GM12878 (cell line): ENCODE measurements around the gene GARNL3. TPM values are rescaled to one million over a fixed set of nuclear protein-coding genes. Genes with fewer than 3 reads are reported as not detected.

Experiments
- E2F8 ChIP-seq: fragments of 450-650 bp; IDR thresholded peaks from 2 replicates; pipeline ENCODE4 v1.6.1; 2018; ENCODE audit warnings: mild to moderate bottlenecking, low read depth, moderate library complexity; ENCODE audit not compliant: partially characterized antibody
- ETV6 ChIP-seq, 2 experiments: fragments of 450-650 bp in 1 of 2; IDR thresholded peaks in 1 of 2; conservative IDR thresholded peaks in 1 of 2; 2 replicates each; pipeline ENCODE4 v1.6.1; 2014; ENCODE audit warnings: antibody characterized with exemption in 1 of 2, borderline replicate concordance in 1 of 2, low read depth in 1 of 2, mild to moderate bottlenecking in 1 of 2, moderate library complexity in 1 of 2
- FOS ChIP-seq: IDR thresholded peaks from 3 replicates; pipeline ENCODE4 v1.6.1; 2011; ENCODE audit warnings: borderline replicate concordance; ENCODE audit not compliant: insufficient read length; ENCODE audit errors: extremely low read depth
- HDGF ChIP-seq: fragments of 450-650 bp; IDR thresholded peaks from 2 replicates; pipeline ENCODE4 v1.6.1; 2016; ENCODE audit warnings: antibody characterized with exemption
- KLF5 ChIP-seq: fragments of 450-650 bp; IDR thresholded peaks from 2 replicates; pipeline ENCODE4 v1.6.1; 2014; ENCODE audit warnings: mild to moderate bottlenecking; ENCODE audit not compliant: partially characterized antibody
- MXI1 ChIP-seq: fragments of 150-350 bp; IDR thresholded peaks from 2 replicates; pipeline ENCODE4 v1.6.1; 2011; ENCODE audit warnings: low read depth, mild to moderate bottlenecking, inconsistent platforms, low read length, improper control_type of control experiment
- NRF1 ChIP-seq: conservative IDR thresholded peaks from 2 replicates; pipeline ENCODE4 v1.6.1; 2011; ENCODE audit warnings: mild to moderate bottlenecking, low read depth, low read length, improper control_type of control experiment
- PAX8 ChIP-seq: fragments of 450-650 bp; IDR thresholded peaks from 2 replicates; pipeline ENCODE4 v1.6.1; 2017; ENCODE audit warnings: mild to moderate bottlenecking, moderate library complexity
- SMC3 ChIP-seq: IDR thresholded peaks from 2 replicates; pipeline ENCODE4 v1.6.1; 2011; ENCODE audit warnings: low read length, improper control_type of control experiment, borderline replicate concordance
- SRF ChIP-seq, 2 experiments: IDR thresholded peaks; 2 replicates each; pipeline ENCODE4 v1.6.1; 2011; ENCODE audit warnings: low read depth in 2 of 2, low read length in 2 of 2, mild to moderate bottlenecking in 1 of 2, moderate library complexity in 1 of 2
- TCF12 ChIP-seq: IDR thresholded peaks from 2 replicates; pipeline ENCODE4 v1.6.1; 2011; ENCODE audit warnings: low read depth, mild to moderate bottlenecking, low read length
- WRNIP1 ChIP-seq: IDR thresholded peaks from 2 replicates; pipeline ENCODE4 v1.6.1; 2011; ENCODE audit warnings: low read depth, low read length, improper control_type of control experiment, borderline replicate concordance
- polyA plus RNA-seq, 11 experiments: library from polyadenylated mRNA; depleted of rRNA in 4 of 11; unstranded in 6 of 11; stranded (reverse) in 5 of 11; fragments of >200 nt; fragmentation: Nextera tagmentation in 4 of 11; fragmentation: Illumina TruSeq in 1 of 11; extraction: Ambion mirVana in 4 of 11; extraction: Trizol in 1 of 11; gene quantifications; 1 replicate in 1 of 11; 2 replicates in 10 of 11; pipeline versions ENCODE4 v1.2.1 to v1.2.3, GENCODE V29; 2011 to 2016; ENCODE audit warnings: inconsistent platforms in 2 of 11, missing spikeins in 2 of 11, low read depth in 1 of 11
- total RNA-seq, 4 experiments: library from RNA; depleted of rRNA in 3 of 4; stranded (reverse); fragments of >200 nt in 3 of 4; fragmentation: Illumina TruSeq in 1 of 4; extraction: Trizol in 1 of 4; gene quantifications; 2 replicates each; pipeline versions ENCODE4 v1.2.1 to v1.2.3, GENCODE V29; 2013 to 2021
- TF ChIP-seq, protein P1 (sequence below): IDR thresholded peaks from 2 replicates; pipeline ENCODE4 v1.6.1; 2012; ENCODE audit warnings: low read length, inconsistent platforms

The GARNL3 gene
- total and polyA plus RNA-seq, 10 of the 15 experiments (the other 5 are each of a cell fraction or from before 2014, with no cell fraction given), result 0.89 to 13.2 (median 6.3) TPM

GRCh38 chr9:127218818-127219217 is 45.8 kb upstream of the GARNL3 start (continued):
- no peak for TF ChIP-seq FOS
- no peak for TF ChIP-seq TCF12
- TF ChIP-seq ETV6 (conservative IDR thresholded peaks at IDR 0.05 in 1 of 2, IDR thresholded peaks at IDR 0.05 in 1 of 2; ENCODE audit: borderline replicate concordance in 1 of 2, low read depth in 1 of 2), result no peak
- TF ChIP-seq, protein P1, sequence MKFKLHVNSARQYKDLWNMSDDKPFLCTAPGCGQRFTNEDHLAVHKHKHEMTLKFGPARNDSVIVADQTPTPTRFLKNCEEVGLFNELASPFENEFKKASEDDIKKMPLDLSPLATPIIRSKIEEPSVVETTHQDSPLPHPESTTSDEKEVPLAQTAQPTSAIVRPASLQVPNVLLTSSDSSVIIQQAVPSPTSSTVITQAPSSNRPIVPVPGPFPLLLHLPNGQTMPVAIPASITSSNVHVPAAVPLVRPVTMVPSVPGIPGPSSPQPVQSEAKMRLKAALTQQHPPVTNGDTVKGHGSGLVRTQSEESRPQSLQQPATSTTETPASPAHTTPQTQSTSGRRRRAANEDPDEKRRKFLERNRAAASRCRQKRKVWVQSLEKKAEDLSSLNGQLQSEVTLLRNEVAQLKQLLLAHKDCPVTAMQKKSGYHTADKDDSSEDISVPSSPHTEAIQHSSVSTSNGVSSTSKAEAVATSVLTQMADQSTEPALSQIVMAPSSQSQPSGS, result no peak
- TF ChIP-seq HDGF, result no peak
- TF ChIP-seq MXI1, result no peak
- no peak for TF ChIP-seq NRF1
- no peak for TF ChIP-seq SRF (IDR thresholded peaks at IDR 0.05; ENCODE audit: low read depth in 2 of 2, low read length in 2 of 2)
- TF ChIP-seq E2F8, result no peak
- TF ChIP-seq PAX8, result no peak
- TF ChIP-seq KLF5, result no peak
- no peak for TF ChIP-seq WRNIP1
- TF ChIP-seq SMC3, result no peak
